Astrocyte (in vitro differentiated cells and primary cell): ENCODE measurements around the gene IL23A. TPM values are rescaled to one million over a fixed set of nuclear protein-coding genes. Genes with fewer than 3 reads are reported as not detected.
A peak's percentile ranks its signal among the peaks of the same experiment; 100 is the strongest.

Source experiments
- DNase-seq: peaks from one replicate; pipeline ENCODE4 v3.0.0-alpha.2; 2010; ENCODE audit warnings: low read depth
- FAIRE-seq: peaks from 2 replicates; lab custom pipeline; 2011; peaks lifted over from hg19 to GRCh38; lab: Jason Lieb, UNC
- H2AFZ ChIP-seq: 2 replicates; pipeline ENCODE4 v1.6.0; 2012; ENCODE audit warnings: low read depth, low read length, inconsistent platforms
- H3K27ac ChIP-seq: 2 replicates; pipeline ENCODE4 v1.5.1; 2011; ENCODE audit warnings: low read depth, low read length, inconsistent platforms
- H3K27me3 ChIP-seq: 2 replicates; pipeline ENCODE4 v1.6.0; 2011; ENCODE audit warnings: low read length, inconsistent platforms; ENCODE audit not compliant: insufficient read depth
- H3K36me3 ChIP-seq: 2 replicates; pipeline ENCODE4 v1.5.1; 2011; ENCODE audit warnings: low read length, inconsistent platforms; ENCODE audit not compliant: insufficient read depth
- H3K4me1 ChIP-seq: 2 replicates; pipeline ENCODE4 v1.5.1; 2011; ENCODE audit warnings: low read length, inconsistent platforms; ENCODE audit not compliant: insufficient read depth
- H3K4me2 ChIP-seq: 2 replicates; pipeline ENCODE4 v1.6.0; 2012; ENCODE audit warnings: low read length, inconsistent platforms
- H3K4me3 ChIP-seq: 2 replicates; pipeline ENCODE4 v1.5.1; 2011; ENCODE audit warnings: low read depth, mild to moderate bottlenecking, low read length, inconsistent platforms; ENCODE audit not compliant: insufficient read depth
- H3K79me2 ChIP-seq: 2 replicates; pipeline ENCODE4 v1.6.0; 2012; ENCODE audit warnings: mild to moderate bottlenecking, low read length, inconsistent platforms; ENCODE audit not compliant: insufficient read depth
- H3K9ac ChIP-seq: 2 replicates; pipeline ENCODE4 v1.6.0; 2012; ENCODE audit warnings: mild to moderate bottlenecking, low read length, inconsistent platforms
- H3K9me3 ChIP-seq: 2 replicates; pipeline ENCODE4 v1.5.1; 2012; ENCODE audit warnings: low read depth, mild to moderate bottlenecking, low read length, inconsistent platforms; ENCODE audit not compliant: insufficient read depth
- H4K20me1 ChIP-seq: 2 replicates; pipeline ENCODE4 v1.6.0; 2012; ENCODE audit warnings: low read length, inconsistent platforms; ENCODE audit not compliant: insufficient read depth
- H3K27ac Mint-ChIP-seq: one replicate; pipeline ENCODE4 v1.8.0; 2021; ENCODE audit warnings: mild to moderate bottlenecking, mixed read lengths; ENCODE audit not compliant: unreplicated experiment
- H3K27me3 Mint-ChIP-seq: one replicate; pipeline ENCODE4 v1.8.0; 2021; ENCODE audit warnings: low read depth, mixed read lengths; ENCODE audit not compliant: unreplicated experiment
- H3K36me3 Mint-ChIP-seq: one replicate; pipeline ENCODE4 v1.8.0; 2021; ENCODE audit warnings: low read depth, mixed read lengths; ENCODE audit not compliant: unreplicated experiment
- H3K4me1 Mint-ChIP-seq: one replicate; pipeline ENCODE4 v1.8.0; 2021; ENCODE audit warnings: low read depth, mixed read lengths; ENCODE audit not compliant: unreplicated experiment
- H3K4me3 Mint-ChIP-seq: one replicate; pipeline ENCODE4 v1.8.0; 2021; ENCODE audit warnings: mild to moderate bottlenecking, moderate library complexity, mixed read lengths; ENCODE audit not compliant: unreplicated experiment
- H3K9me3 Mint-ChIP-seq: one replicate; pipeline ENCODE4 v1.8.0; 2021; ENCODE audit warnings: mild to moderate bottlenecking, mixed read lengths; ENCODE audit not compliant: unreplicated experiment
- EZH2 ChIP-seq: IDR thresholded peaks from 2 replicates; pipeline ENCODE4 v1.6.1; 2012; ENCODE audit warnings: mild to moderate bottlenecking, low read length, inconsistent platforms; ENCODE audit not compliant: insufficient read depth
- total RNA-seq: library from RNA; stranded (reverse); gene quantifications from 2 replicates; pipeline ENCODE4 v1.2.1, GENCODE V29; 2021
- TF ChIP-seq, protein P1 (sequence below): IDR thresholded peaks from 2 replicates; pipeline ENCODE4 v1.5.1; 2011; ENCODE audit warnings: low read depth, mild to moderate bottlenecking, inconsistent platforms, low read length, moderate library complexity; ENCODE audit not compliant: insufficient read depth

Gene IL23A
- total RNA-seq, 1 donor from 2014 or later = 0.32 TPM

DNA sequence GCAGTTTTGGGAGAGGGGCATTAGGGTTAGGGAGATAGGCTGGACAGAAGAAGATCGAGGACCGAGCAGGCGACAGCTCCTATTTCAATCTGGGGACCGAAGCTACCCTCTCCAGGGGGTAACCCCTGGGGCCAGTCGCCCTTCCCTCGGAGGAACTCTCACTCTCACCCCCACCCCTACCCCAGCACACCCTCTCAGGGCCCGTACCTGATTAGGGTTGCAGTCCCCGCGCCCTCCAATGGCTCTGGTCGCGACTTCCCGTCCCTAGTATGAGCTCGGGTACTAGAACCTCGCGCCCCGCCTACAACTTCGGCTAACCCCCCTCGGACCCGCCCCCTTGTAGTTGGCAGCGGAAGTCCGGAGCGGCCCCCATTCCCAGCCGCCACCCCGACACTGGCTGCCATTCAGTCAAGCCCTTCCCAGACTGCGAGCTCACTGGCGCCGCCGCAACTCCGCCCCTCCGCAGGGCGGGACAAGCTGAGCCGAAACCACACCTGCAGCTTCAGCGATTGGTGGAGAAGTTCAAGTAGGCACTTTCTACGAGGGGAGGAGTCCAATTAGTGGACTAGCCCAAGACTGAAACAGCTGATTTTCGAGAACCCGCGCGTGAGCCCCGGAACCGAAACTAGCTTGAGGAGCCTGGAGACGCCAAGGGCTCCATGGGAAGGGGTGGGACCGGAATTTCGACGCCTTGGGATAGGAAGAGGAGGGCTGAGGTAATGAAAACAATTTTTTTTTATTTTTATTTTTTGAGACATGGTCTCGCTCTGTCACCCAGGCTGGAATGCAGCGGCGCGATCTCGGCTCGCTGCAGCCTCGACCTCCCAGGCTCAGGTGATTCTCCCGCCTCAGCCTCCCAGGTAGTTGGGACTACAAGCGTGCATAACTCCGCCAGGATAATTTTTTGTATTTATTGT is 21.4 kb downstream of the IL23A start, which contains the start of gene STAT2:
Gene STAT2 (minus strand): TSS at position 257 of the 917 bp plus-strand sequence. CDS start 3,536 bp downstream, outside the sequence.
- Mint-ChIP-seq H3K4me3 (peak within 1 kb of the TSS; percentile 95), H3K27ac (peak within 1 kb of the TSS; percentile 97), H3K4me1 (peaks cover 8% of the 10 kb centered on the region), H3K36me3 (peaks cover 3% of the 10 kb centered on the region), H3K9me3 (no peaks in the 10 kb centered on the region), H3K27me3 (no peaks in the 10 kb centered on the region)
- Histone ChIP-seq H3K4me2 (peak within 1 kb of the TSS; percentile 90), H3K27me3 (no peaks in the 10 kb centered on the region), H3K79me2 (peaks cover 41% of the 10 kb centered on the region), H3K9ac (peak within 1 kb of the TSS; percentile 89), H3K4me3 (peak within 1 kb of the TSS; percentile 79), H3K4me1 (peaks cover 11% of the 10 kb centered on the region), H2AFZ (peak within 1 kb of the TSS; percentile 69), H3K9me3 (no peaks in the 10 kb centered on the region), H3K27ac (peak within 1 kb of the TSS; percentile 81), H4K20me1 (peaks cover 11% of the 10 kb centered on the region), H3K36me3 (peaks cover 9% of the 10 kb centered on the region)
- DNase-seq = peak; percentile 100
- peak; percentile 39 for FAIRE-seq
- no peak for TF ChIP-seq EZH2
- TF ChIP-seq, protein P1, sequence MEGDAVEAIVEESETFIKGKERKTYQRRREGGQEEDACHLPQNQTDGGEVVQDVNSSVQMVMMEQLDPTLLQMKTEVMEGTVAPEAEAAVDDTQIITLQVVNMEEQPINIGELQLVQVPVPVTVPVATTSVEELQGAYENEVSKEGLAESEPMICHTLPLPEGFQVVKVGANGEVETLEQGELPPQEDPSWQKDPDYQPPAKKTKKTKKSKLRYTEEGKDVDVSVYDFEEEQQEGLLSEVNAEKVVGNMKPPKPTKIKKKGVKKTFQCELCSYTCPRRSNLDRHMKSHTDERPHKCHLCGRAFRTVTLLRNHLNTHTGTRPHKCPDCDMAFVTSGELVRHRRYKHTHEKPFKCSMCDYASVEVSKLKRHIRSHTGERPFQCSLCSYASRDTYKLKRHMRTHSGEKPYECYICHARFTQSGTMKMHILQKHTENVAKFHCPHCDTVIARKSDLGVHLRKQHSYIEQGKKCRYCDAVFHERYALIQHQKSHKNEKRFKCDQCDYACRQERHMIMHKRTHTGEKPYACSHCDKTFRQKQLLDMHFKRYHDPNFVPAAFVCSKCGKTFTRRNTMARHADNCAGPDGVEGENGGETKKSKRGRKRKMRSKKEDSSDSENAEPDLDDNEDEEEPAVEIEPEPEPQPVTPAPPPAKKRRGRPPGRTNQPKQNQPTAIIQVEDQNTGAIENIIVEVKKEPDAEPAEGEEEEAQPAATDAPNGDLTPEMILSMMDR = no peak

GRCh38 chr12:56361487-56362129 is 22.9 kb downstream of the IL23A start:
- H3K36me3 ChIP-seq = no peaks in the 10 kb centered on the region
- H4K20me1 ChIP-seq = peaks cover 6% of the 10 kb centered on the region
- Mint-ChIP-seq H3K4me3 (peak overlapping the region; percentile 95), H3K9me3 (no peaks in the 10 kb centered on the region), H3K36me3 (no peaks in the 10 kb centered on the region), H3K4me1 (peaks cover 4% of the 10 kb centered on the region), H3K27ac (no peak overlapping the region), H3K27me3 (no peaks in the 10 kb centered on the region)
- H3K9ac ChIP-seq = no peak overlapping the region
- peaks cover 11% of the 10 kb centered on the region for H3K4me1 ChIP-seq
- peaks cover 30% of the 10 kb centered on the region for H3K79me2 ChIP-seq
- H3K9me3 ChIP-seq = no peaks in the 10 kb centered on the region
- no peak for FAIRE-seq
- no peak overlapping the region for H2AFZ ChIP-seq
- DNase-seq = no peak
- no peak overlapping the region for H3K4me2 ChIP-seq
- no peak for TF ChIP-seq EZH2
- TF ChIP-seq, protein P1 = no peak
- H3K27ac ChIP-seq = no peak overlapping the region
- no peaks in the 10 kb centered on the region for H3K27me3 ChIP-seq
- H3K4me3 ChIP-seq = no peak overlapping the region
